Upper lobe of left lung (tissue), 4 donors: ENCODE data around the gene HEG1.

ENCODE experiments used
- EP300 ChIP-seq, 4 donors: sonication (generic); formaldehyde crosslinking; IDR thresholded peaks; one replicate each; pipeline ENCODE4 v1.5.1; 2017; ENCODE audit warnings: antibody characterized with exemption in 4 of 4, control low read depth in 2 of 4
- POLR2A ChIP-seq, 4 donors: fragments of 450-650 bp; IDR thresholded peaks; one replicate each; pipeline ENCODE4 v1.5.1; 2016 to 2017; ENCODE audit warnings: antibody characterized with exemption in 4 of 4, mild to moderate bottlenecking in 2 of 4
- POLR2AphosphoS5 ChIP-seq, 2 donors: sonication (generic); formaldehyde crosslinking; IDR thresholded peaks; one replicate each; pipeline ENCODE4 v1.5.1; 2017; ENCODE audit warnings: antibody characterized with exemption in 2 of 2
- TF ChIP-seq, protein P1 (sequence below), 6 experiments: fragments of 450-650 bp in 4 of 6; fragments of 200-600 bp in 2 of 6; sonication (generic) in 2 of 6; IDR thresholded peaks; one replicate each; pipeline ENCODE4 v1.5.1; 2016 to 2019; ENCODE audit warnings: antibody characterized with exemption in 6 of 6

DNA sequence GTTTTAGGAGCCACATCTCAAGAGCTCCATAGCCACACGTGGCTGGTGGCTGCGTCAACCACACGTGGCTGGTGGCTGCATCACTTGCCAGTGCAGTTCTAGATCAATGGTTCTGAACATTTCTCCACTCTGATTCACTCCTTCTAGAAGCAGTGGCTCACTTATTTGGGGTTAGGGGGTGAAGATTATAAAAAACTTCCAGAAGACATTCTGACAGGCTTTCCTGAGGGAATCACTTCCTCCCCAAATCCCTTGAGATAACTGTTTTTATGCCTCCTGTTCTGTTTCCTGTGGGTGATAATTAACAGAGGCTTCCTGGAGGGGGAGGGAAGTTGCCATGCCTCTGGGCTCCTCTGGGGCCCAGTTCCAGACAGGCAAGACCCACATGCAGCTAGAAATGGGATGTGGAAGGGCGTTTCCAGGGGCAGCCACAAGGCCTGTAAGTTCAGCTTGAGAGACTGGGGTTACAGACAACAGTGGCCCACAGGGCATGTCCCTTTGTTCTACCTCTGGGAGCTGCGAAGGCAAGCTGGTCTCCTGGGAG is 23.6 kb downstream of the HEG1 start:
- TF ChIP-seq, protein P1, sequence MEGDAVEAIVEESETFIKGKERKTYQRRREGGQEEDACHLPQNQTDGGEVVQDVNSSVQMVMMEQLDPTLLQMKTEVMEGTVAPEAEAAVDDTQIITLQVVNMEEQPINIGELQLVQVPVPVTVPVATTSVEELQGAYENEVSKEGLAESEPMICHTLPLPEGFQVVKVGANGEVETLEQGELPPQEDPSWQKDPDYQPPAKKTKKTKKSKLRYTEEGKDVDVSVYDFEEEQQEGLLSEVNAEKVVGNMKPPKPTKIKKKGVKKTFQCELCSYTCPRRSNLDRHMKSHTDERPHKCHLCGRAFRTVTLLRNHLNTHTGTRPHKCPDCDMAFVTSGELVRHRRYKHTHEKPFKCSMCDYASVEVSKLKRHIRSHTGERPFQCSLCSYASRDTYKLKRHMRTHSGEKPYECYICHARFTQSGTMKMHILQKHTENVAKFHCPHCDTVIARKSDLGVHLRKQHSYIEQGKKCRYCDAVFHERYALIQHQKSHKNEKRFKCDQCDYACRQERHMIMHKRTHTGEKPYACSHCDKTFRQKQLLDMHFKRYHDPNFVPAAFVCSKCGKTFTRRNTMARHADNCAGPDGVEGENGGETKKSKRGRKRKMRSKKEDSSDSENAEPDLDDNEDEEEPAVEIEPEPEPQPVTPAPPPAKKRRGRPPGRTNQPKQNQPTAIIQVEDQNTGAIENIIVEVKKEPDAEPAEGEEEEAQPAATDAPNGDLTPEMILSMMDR (IDR thresholded peaks at IDR 0.05), result no peak
- no peak for TF ChIP-seq POLR2A (IDR thresholded peaks at IDR 0.05)
- no peak for TF ChIP-seq POLR2AphosphoS5 (IDR thresholded peaks at IDR 0.05)
- no peak for TF ChIP-seq EP300 (IDR thresholded peaks at IDR 0.05)
